Measurements from ENCODE around the gene BRINP1. TPM values are rescaled to one million over a fixed set of nuclear protein-coding genes. Genes with fewer than 3 reads are reported as not detected.

The BRINP1 gene, protein sequence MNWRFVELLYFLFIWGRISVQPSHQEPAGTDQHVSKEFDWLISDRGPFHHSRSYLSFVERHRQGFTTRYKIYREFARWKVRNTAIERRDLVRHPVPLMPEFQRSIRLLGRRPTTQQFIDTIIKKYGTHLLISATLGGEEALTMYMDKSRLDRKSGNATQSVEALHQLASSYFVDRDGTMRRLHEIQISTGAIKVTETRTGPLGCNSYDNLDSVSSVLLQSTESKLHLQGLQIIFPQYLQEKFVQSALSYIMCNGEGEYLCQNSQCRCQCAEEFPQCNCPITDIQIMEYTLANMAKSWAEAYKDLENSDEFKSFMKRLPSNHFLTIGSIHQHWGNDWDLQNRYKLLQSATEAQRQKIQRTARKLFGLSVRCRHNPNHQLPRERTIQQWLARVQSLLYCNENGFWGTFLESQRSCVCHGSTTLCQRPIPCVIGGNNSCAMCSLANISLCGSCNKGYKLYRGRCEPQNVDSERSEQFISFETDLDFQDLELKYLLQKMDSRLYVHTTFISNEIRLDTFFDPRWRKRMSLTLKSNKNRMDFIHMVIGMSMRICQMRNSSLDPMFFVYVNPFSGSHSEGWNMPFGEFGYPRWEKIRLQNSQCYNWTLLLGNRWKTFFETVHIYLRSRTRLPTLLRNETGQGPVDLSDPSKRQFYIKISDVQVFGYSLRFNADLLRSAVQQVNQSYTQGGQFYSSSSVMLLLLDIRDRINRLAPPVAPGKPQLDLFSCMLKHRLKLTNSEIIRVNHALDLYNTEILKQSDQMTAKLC
- polyA plus RNA-seq (2011; rRNA removed) = not detected in 2 replicates
- polyA minus RNA-seq (2011; rRNA and poly(A)+ RNA removed) = not detected in 2 replicates

DNA sequence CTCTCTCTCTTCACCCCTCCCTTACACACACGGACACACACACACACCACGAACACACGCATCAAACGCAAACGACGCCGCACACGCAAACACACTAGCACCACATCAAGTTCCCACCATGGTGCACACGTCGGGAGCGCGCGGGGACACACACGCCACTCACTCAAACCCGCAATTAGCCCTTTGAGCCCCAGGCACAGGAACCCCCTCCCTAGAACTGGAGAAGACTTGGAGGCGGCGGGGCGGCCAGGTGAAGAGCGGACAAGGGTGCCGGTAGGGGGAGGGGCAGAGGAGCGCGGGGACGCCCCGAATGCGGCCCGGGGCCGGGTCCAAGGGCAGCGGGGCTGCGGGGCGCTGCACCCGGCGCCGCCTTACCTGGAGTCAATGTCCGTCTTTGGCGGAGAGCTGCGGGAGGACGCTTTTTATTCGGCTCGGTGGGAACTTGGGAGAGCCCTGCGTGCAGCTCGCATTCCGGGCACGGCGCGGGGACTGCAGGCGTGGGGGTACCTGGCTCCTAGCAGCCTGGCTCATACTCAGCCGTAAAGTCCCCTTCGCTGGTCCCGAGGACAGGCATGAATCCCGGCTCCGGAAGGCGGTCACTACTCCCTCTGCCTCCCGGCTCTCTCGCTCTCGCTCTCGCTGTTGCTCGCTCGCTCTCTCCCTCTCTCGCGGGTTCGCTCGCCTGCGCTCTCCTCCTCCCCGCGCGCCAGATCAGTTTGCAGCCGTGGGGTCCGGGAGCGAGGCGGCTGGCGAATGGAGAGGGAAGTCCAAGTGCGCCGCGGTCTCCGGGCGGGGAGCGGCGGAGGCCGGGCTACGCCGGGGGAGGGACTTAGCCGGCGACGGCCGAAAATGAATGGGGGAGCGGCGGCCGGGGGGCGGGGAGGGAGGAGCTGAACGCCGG, at the start of gene BRINP1:
Gene BRINP1, minus strand, starts transcription at position 755 of the 901 bp plus-strand sequence. CDS start 56,080 bp downstream, outside the sequence.
- CTCF ChIA-PET = no interaction called here
- Histone ChIP-seq H3K27ac (ENCODE audit: low read depth, low read length) (no peak within 1 kb of the TSS), H3K27me3 (ENCODE audit: control insufficient read depth, insufficient read depth, low read length) (no peaks in the 10 kb centered on the region), H3K9me3 (ENCODE audit: control insufficient read depth, insufficient read depth, low read length) (peaks cover 28% of the 10 kb centered on the region), H3K4me3 (ENCODE audit: low read depth, low read length) (no peak within 1 kb of the TSS)
- no peak for DNase-seq (ENCODE audit: low read depth, low spot score)
- TF ChIP-seq, protein P1, sequence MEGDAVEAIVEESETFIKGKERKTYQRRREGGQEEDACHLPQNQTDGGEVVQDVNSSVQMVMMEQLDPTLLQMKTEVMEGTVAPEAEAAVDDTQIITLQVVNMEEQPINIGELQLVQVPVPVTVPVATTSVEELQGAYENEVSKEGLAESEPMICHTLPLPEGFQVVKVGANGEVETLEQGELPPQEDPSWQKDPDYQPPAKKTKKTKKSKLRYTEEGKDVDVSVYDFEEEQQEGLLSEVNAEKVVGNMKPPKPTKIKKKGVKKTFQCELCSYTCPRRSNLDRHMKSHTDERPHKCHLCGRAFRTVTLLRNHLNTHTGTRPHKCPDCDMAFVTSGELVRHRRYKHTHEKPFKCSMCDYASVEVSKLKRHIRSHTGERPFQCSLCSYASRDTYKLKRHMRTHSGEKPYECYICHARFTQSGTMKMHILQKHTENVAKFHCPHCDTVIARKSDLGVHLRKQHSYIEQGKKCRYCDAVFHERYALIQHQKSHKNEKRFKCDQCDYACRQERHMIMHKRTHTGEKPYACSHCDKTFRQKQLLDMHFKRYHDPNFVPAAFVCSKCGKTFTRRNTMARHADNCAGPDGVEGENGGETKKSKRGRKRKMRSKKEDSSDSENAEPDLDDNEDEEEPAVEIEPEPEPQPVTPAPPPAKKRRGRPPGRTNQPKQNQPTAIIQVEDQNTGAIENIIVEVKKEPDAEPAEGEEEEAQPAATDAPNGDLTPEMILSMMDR (IDR thresholded peaks at IDR 0.05; ENCODE audit: low read depth, low read length) = no peak
- POLR2A ChIA-PET = no interaction called here

DNA sequence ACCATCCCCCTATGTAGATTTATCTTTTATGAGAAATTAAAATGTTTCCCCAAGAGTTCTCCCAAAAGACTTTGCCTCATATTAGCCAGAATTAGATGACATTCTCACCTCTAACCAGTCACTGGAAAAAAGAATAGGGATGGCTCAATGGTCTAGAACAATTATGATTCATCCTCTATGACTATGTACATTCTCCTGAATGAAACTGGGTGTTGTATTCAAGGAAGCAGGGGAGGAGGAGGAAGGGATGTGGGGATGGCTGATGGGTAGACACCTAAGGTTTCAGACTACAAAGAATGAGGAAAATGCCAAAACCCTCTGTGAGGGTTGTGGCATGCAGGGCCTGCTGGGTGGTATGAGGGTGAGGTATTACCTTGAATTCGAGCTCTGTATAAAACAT, 49.5 kb upstream of the BRINP1 start:
- Histone ChIP-seq H3K9me3 (ENCODE audit: control insufficient read depth, insufficient read depth, low read length) (peaks cover 7% of the 10 kb centered on the region), H3K27ac (ENCODE audit: low read depth, low read length) (no peak overlapping the region), H3K4me3 (ENCODE audit: low read depth, low read length) (no peak overlapping the region), H3K27me3 (ENCODE audit: control insufficient read depth, insufficient read depth, low read length) (no peaks in the 10 kb centered on the region)
- ChIA-PET CTCF (no interaction called here), POLR2A (no interaction called here)
- DNase-seq (ENCODE audit: low read depth, low spot score) = no peak
- TF ChIP-seq, protein P1 (IDR thresholded peaks at IDR 0.05; ENCODE audit: low read depth, low read length) = no peak

DNA sequence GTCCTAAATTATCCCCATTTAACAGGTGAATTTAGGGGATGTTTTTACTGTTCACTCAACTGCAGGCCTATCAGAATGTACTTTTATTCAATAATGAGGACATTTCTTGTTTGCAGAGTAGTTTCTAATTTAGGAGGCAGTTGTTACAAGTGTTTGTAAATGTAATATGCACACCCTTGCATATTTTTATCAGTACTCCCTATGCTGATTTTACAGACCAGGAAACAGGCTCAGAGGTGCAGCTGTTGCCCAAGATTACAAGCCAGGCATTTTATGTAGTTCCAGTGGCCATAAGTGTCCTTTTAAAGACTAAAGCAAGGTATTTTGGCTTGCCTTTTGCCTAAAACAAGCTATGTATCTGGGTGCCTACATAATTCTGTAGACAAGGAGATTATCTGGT, 47.6 kb upstream of the BRINP1 start:
- no peak overlapping the region for H3K27ac ChIP-seq (ENCODE audit: low read depth, low read length)
- CTCF ChIA-PET = interaction anchor here (0.7 kb wide), 1 partner anchor 351 kb away, joined by 3 read pairs; no protein-coding TSS in a partner anchor
- TF ChIP-seq, protein P1 (IDR thresholded peaks at IDR 0.05; ENCODE audit: low read depth, low read length) = no peak

DNA sequence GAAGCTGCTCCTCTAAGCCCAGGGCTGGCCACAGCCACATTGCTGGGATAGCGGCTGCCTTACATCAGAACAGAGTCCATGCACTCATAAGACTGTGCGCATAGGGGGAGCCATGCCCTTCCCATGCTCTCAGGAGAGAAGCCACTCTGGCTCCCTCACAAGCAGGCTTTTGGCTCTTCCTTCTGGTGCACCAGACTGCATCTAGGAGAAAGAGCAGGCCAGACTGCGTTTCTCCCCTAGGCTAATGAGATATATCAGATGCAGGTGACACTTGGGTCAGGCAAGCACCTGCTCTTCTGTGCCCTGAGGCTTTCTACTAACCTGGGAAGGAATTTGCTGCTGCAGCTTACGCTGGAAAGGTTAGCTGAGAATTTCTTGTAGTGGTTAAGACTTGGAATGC, 43.2 kb upstream of the BRINP1 start:
- H3K4me3 ChIP-seq (ENCODE audit: low read depth, low read length) = no peak overlapping the region
- no peak overlapping the region for H3K27ac ChIP-seq (ENCODE audit: low read depth, low read length)
- H3K9me3 ChIP-seq (ENCODE audit: control insufficient read depth, insufficient read depth, low read length) = peaks cover 13% of the 10 kb centered on the region; the same call in 1 of the 2 replicates
- TF ChIP-seq, protein P1 (IDR thresholded peaks at IDR 0.05; ENCODE audit: low read depth, low read length) = no peak
- no peaks in the 10 kb centered on the region for H3K27me3 ChIP-seq (ENCODE audit: control insufficient read depth, insufficient read depth, low read length)
- DNase-seq (ENCODE audit: low read depth, low spot score) = no peak
- POLR2A ChIA-PET = no interaction called here
- CTCF ChIA-PET = no interaction called here

More for the DNA sequence above, 47.6 kb upstream of the BRINP1 start:
- H3K4me3 ChIP-seq (ENCODE audit: low read depth, low read length) = no peak overlapping the region
- H3K9me3 ChIP-seq (ENCODE audit: control insufficient read depth, insufficient read depth, low read length) = peaks cover 12% of the 10 kb centered on the region
- no peaks in the 10 kb centered on the region for H3K27me3 ChIP-seq (ENCODE audit: control insufficient read depth, insufficient read depth, low read length)
- no peak for DNase-seq (ENCODE audit: low read depth, low spot score)
- POLR2A ChIA-PET = no interaction called here
